IPS-18a (cell line): ENCODE results near the gene CACNA1C.

Experiments used
- H3K27ac ChIP-seq: one replicate; pipeline ENCODE4 v1.5.1; 2013; ENCODE audit warnings: low read length
- H3K27me3 ChIP-seq: one replicate; pipeline ENCODE4 v1.6.1; 2013; ENCODE audit warnings: mild to moderate bottlenecking, low read length; ENCODE audit not compliant: control insufficient read depth, insufficient read depth
- H3K36me3 ChIP-seq: one replicate; pipeline ENCODE4 v1.6.1; 2013; ENCODE audit warnings: low read depth, low read length; ENCODE audit not compliant: control insufficient read depth
- H3K4me1 ChIP-seq: one replicate; pipeline ENCODE4 v1.6.1; 2013; ENCODE audit warnings: low read depth, low read length; ENCODE audit not compliant: control insufficient read depth
- H3K4me3 ChIP-seq: one replicate; pipeline ENCODE4 v1.5.1; 2013; ENCODE audit warnings: low read length
- H3K9ac ChIP-seq: one replicate; pipeline ENCODE4 v1.6.1; 2013; ENCODE audit warnings: mild to moderate bottlenecking, low read length, moderate library complexity
- H3K9me3 ChIP-seq: one replicate; pipeline ENCODE4 v1.6.1; 2013; ENCODE audit warnings: low read depth, low read length; ENCODE audit not compliant: control insufficient read depth

Gene CACNA1C

DNA sequence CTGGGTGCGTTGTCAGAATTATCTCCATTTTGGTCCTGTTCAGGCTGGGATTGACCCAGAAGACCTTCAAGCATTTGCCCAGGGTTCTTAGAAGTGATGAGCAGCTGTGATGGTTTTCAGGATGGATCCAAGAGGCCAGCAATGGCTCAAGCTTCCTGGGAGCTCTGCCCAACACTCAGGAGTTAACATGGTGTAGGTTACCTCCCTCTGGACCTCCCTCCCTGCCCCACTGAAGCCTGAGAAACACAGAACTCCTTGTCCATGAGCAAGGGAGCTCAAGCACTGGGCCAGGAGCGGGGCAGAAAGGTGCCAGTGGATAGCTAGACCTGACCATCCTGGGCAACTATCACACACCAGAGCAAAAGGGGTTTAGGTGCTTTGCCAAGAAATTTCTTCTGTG is 593.6 kb downstream of the CACNA1C start:
- no peaks in the 10 kb centered on the region for H3K4me1 ChIP-seq
- no peaks in the 10 kb centered on the region for H3K9me3 ChIP-seq
- H3K9ac ChIP-seq = no peak overlapping the region
- H3K27me3 ChIP-seq = no peaks in the 10 kb centered on the region
- no peak overlapping the region for H3K27ac ChIP-seq
- no peaks in the 10 kb centered on the region for H3K36me3 ChIP-seq
- H3K4me3 ChIP-seq = no peak overlapping the region

- H3K4me3 ChIP-seq = no peak overlapping the region
- no peak overlapping the region for H3K9ac ChIP-seq
- H3K27ac ChIP-seq = no peak overlapping the region
- no peaks in the 10 kb centered on the region for H3K27me3 ChIP-seq
- no peaks in the 10 kb centered on the region for H3K36me3 ChIP-seq
- H3K4me1 ChIP-seq = no peaks in the 10 kb centered on the region
- no peaks in the 10 kb centered on the region for H3K9me3 ChIP-seq
These were observed 594.4 kb downstream of the CACNA1C start for GRCh38 chr12:2647186-2647585.

- Histone ChIP-seq H3K4me3 (no peak overlapping the region), H3K9me3 (no peaks in the 10 kb centered on the region), H3K9ac (no peak overlapping the region), H3K4me1 (peaks cover 3% of the 10 kb centered on the region), H3K36me3 (no peaks in the 10 kb centered on the region), H3K27ac (no peak overlapping the region), H3K27me3 (no peaks in the 10 kb centered on the region)
These were observed 595.6 kb downstream of the CACNA1C start for GRCh38 chr12:2648406-2648805.

DNA sequence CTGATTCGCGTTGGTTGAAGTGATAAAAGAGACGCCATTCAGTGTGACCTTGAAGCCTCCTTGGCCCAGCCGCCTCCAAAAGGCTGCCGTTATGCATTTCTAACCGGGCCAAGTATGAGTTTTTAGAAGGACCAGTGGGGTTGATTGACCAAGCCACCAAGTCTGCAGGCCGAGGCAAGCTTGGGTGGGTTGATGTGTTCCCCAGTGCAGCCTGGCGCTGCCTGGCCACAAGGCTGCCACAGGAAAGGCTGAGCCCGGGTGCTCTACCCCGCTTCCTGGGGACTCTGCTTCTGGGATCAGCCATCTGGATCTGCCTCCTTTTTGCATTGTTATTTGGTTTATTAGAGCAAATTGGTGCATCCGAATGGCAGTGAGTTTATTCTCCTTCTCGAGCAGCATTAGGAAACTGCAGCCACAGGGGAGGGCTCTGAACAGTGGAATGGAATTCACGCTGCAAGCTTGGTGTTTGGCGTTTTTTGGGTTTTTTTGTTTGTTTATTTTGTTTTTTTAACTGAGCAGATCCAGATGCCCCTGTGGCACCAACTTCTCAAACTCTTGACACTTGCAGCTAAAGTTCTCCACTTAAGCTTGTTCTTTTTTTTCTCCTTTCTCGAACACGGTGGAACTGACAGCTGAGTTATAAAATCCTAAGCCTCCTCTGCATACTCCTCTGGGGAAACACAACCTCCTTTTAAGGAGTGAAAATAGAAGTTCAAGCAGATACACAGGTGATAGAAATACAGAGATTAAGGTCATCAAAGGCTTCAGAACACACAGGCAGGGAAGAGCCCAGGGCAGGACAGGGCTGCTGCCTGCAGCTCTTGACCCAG is 596.6 kb downstream of the CACNA1C start:
- no peak overlapping the region for H3K27ac ChIP-seq
- H3K27me3 ChIP-seq = no peaks in the 10 kb centered on the region
- no peak overlapping the region for H3K9ac ChIP-seq
- no peaks in the 10 kb centered on the region for H3K9me3 ChIP-seq
- H3K4me1 ChIP-seq = peaks cover 3% of the 10 kb centered on the region
- no peak overlapping the region for H3K4me3 ChIP-seq
- H3K36me3 ChIP-seq = no peaks in the 10 kb centered on the region

- H3K27me3 ChIP-seq = no peaks in the 10 kb centered on the region
- H3K36me3 ChIP-seq = no peaks in the 10 kb centered on the region
- H3K27ac ChIP-seq = no peak overlapping the region
- no peak overlapping the region for H3K4me3 ChIP-seq
- H3K9me3 ChIP-seq = no peaks in the 10 kb centered on the region
- H3K4me1 ChIP-seq = peaks cover 3% of the 10 kb centered on the region
- H3K9ac ChIP-seq = no peak overlapping the region
These were observed 597.7 kb downstream of the CACNA1C start for GRCh38 chr12:2650261-2651067.

- Histone ChIP-seq H3K4me1 (peaks cover 3% of the 10 kb centered on the region), H3K9ac (no peak overlapping the region), H3K36me3 (no peaks in the 10 kb centered on the region), H3K9me3 (no peaks in the 10 kb centered on the region), H3K4me3 (no peak overlapping the region), H3K27me3 (no peaks in the 10 kb centered on the region), H3K27ac (no peak overlapping the region)
These were observed 598.5 kb downstream of the CACNA1C start for GRCh38 chr12:2651068-2651965.

DNA sequence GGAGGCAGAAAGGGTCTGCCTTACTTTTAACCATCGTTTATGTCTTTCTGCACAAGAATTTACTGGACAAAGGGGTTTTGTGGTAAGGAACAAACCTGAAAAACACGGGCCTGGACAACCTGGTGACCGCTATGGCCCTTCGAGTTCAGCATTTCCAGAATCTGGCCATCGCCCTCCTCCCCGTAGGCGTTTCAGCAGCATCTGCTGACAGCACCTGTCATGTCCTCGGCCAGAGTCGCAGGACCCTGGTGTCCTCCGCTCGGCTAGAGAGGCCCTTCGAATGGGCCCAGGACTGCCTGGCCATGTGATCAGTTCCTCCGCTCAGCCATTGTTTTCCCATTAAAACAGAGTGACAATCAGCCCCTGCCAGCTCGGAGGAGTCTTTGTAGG is 599.2 kb downstream of the CACNA1C start:
- H3K27me3 ChIP-seq = no peaks in the 10 kb centered on the region
- H3K4me3 ChIP-seq = no peak overlapping the region

GRCh38 chr12:2652401-2653081 is 599.8 kb downstream of the CACNA1C start:
- Histone ChIP-seq H3K9me3 (no peaks in the 10 kb centered on the region), H3K4me3 (no peak overlapping the region), H3K4me1 (peaks cover 3% of the 10 kb centered on the region), H3K27me3 (no peaks in the 10 kb centered on the region), H3K27ac (no peak overlapping the region), H3K9ac (no peak overlapping the region), H3K36me3 (no peaks in the 10 kb centered on the region)

More for the DNA sequence above, 599.2 kb downstream of the CACNA1C start:
- Histone ChIP-seq H3K9me3 (no peaks in the 10 kb centered on the region), H3K9ac (no peak overlapping the region), H3K36me3 (no peaks in the 10 kb centered on the region), H3K27ac (no peak overlapping the region), H3K4me1 (peaks cover 3% of the 10 kb centered on the region)

- H3K9me3 ChIP-seq = no peaks in the 10 kb centered on the region
- no peaks in the 10 kb centered on the region for H3K27me3 ChIP-seq
- H3K4me1 ChIP-seq = peaks cover 3% of the 10 kb centered on the region
- H3K9ac ChIP-seq = no peak overlapping the region
- H3K27ac ChIP-seq = no peak overlapping the region
- no peaks in the 10 kb centered on the region for H3K36me3 ChIP-seq
- no peak overlapping the region for H3K4me3 ChIP-seq
These were observed 600.7 kb downstream of the CACNA1C start for GRCh38 chr12:2653461-2653965.

DNA sequence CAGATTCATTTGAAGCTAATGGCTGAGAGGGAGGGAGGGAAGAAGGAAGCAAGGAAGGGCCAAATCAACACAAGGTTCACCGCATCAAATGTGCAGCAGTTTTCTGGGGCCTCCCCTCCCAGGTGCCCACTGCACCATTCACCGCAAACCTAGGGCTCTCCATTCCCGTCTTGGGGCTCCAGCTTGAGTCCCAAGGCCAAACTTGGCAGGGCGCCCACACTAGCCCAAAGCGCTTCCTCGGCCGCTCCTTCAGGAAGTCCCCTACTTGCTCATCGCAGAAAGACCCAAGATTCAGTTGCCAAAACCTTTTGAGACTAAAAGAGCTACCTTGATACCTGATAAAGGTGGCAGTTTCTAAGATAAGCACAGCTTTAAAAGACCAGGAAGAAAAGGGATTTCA is 601.5 kb downstream of the CACNA1C start:
- Histone ChIP-seq H3K4me1 (peaks cover 3% of the 10 kb centered on the region), H3K36me3 (no peaks in the 10 kb centered on the region), H3K27me3 (no peaks in the 10 kb centered on the region), H3K9ac (no peak overlapping the region), H3K27ac (no peak overlapping the region), H3K4me3 (no peak overlapping the region), H3K9me3 (no peaks in the 10 kb centered on the region)
